Activated effector memory CD4-positive, alpha-beta T cell treated with anti-CD3 and anti-CD28 coated beads, Interleukin-2, amount 50 U/mL, for 16 hours (primary cell): Measurements from ENCODE around the gene OSBPL3.
A peak's percentile ranks its signal among the peaks of the same experiment; 100 is the strongest.
"Not testable (repeated sequence)": the region's sequence is repeated elsewhere in the genome, so short reads cannot be mapped to it uniquely, and the experiment has no call there.

Experiments
- DNase-seq: peaks from one replicate; pipeline ENCODE4 v3.0.0-alpha.2; 2020

OSBPL3 gene

DNA sequence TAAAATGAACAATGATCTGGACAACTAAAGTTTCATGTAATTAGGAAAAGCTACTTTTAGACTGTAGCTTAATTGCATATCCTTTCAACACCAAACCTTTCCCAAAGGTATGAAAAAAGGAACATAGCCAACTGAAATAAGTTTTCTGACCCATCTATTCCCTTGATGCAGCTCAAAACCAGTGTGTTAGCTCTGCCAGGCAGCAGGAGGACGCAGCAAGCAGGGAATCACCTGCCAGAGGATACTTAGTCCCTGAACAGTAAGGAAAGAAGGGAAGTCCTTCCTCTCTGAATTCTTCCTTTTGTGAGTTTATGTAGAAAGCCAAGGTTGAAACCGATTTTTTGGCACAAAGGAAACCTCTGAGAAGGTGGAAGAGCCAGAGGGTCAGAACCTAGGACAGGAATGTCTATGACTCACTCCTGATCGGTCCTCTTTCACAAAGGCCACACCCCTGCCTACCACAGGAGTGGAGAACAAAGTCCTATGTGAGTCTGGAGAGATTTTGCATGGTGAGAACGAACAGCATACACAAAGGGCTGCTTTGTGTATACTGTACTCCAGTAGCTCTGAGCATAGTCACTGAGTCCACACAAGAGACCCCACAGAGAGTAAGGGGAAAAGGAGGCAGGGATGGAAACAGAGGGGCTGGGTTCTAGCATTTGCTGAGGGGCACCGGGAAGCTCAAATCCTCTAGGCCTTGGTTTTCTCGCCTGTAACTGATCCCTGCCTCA lies 153.9 kb downstream of the OSBPL3 start:
- no peak for DNase-seq

GRCh38 chr7:24825381-24825794 lies 154.6 kb downstream of the OSBPL3 start:
- DNase-seq, result no peak

GRCh38 chr7:24824896-24825295 lies 155.1 kb downstream of the OSBPL3 start:
- no peak for DNase-seq

GRCh38 chr7:24824400-24824799 lies 155.6 kb downstream of the OSBPL3 start:
- DNase-seq, result no peak

DNA sequence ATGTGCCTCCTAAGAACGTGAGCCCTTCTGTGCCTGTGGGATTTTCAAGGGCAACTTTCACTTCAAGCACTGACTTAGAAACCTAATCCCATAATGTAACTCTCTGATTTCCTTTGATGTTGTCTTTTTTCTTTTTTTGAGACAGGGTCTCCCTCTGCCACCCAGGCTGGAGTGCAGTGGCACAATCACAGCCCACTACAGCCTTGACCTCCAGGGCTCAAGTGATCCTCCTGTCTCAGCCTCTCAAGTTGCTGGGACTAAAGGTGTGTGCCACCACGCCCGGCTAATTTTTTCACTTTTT lies 158.3 kb downstream of the OSBPL3 start:
- no peak for DNase-seq

GRCh38 chr7:24821045-24821753 lies 158.8 kb downstream of the OSBPL3 start:
- DNase-seq, result peak; percentile 92

DNA sequence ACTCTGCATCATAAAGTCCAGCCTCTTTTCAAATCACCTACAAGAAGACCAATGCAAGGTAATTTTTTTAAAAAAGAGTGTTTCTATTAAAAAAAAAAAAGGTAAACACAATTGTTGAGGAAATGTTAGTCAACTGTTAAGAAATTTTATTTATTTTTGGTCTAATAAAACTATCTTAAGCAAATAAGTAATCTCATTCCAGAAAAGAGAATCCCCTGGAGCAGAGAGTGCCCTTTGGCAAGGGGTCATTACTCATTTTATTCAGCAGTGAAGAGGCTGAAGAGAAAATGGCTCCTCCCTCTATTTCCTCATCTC lies 159.3 kb downstream of the OSBPL3 start:
- no peak for DNase-seq

DNA sequence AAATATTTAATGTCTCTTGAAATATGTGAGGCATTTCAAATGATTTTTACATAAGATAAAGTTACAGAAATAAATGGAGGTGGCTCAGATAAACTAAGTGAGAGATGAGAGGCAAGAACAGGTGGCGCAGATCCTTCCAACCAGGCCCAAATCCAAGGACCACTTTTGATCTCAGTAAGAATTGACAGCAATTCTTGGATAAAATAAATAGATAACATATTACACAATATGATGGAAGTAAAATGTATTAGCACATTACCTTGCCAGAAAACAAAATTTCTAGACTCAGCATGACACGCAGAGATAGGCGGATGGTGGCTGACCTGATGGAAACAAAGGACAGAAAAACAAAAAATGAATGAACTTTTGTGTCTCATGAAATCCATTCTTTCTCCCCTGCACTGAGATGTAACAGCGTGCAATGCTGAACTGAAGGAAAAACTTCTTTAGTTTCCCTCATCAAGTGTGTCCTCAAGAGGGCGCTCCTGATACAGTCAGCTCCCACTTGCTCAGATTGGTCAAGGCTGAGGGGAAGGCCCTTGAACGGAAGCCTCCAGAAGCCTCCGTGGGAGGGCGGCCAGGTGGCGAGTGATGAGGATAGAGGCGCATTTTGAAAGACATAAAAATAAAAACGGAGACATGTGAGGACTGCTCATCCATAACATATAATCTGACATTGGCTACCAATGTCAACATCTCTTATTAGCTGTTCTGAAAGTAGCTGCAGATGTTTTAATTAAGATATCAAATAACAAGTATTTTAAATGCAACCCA lies 159.9 kb downstream of the OSBPL3 start:
- DNase-seq, result peak; percentile 86

DNA sequence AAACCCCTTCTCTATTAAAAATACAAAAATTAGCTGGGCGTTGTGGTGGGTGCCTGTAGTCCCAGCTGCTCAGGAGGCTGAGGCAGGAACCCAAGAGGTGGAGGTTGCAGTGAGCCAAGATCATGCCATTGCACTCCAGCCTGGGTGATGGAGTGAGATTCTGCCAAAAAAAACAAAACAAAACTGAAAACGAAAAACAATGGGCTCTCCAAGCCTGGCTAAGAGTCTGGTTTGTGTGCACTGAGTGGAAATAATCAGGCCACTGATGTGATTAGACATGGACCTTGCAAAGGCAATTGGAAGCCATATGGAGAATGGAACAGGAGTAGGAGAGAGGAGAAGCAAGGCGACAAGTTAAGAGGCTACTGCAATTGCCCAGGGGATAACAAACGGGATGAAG lies 162.6 kb downstream of the OSBPL3 start:
- no peak for DNase-seq

GRCh38 chr7:24816868-24817267 lies 163.1 kb downstream of the OSBPL3 start:
- no peak for DNase-seq

DNA sequence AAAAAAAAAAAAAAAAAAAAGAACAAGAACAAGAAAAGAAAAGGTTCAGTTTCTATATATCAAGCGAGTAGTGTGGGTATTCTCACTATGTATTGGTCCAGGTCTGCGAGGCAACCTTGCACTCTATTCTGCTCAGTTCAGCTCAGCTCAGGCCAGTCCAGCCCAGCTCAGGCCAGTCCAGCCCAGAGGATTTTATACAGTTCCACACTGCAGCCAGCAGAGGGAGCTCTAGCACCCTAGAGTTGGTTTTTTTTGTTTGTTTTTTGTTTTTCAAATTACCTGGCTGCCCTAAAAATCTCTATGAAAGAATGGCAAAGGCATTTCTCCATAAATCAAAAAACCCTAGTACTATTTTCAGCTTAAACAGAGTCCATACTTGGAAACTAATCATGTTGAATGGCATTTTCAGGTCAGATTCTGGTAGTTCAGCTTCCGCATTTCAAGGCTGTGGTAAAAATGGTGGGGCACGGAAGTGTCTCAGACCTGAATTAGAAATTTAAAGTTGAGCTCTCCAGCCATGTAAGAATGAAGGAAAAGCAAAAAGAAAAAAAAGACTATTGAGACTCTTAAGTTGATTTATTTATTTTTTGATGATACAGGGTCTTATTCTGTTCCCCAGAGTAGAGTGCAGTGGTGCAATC lies 167.6 kb downstream of the OSBPL3 start:
- peak; percentile 80 for DNase-seq

- DNase-seq, result no peak
Observed at GRCh38 chr7:24808518-24808917, 171.5 kb downstream of the OSBPL3 start.

GRCh38 chr7:24802300-24802699 lies 177.7 kb downstream of the OSBPL3 start:
- no peak for DNase-seq

DNA sequence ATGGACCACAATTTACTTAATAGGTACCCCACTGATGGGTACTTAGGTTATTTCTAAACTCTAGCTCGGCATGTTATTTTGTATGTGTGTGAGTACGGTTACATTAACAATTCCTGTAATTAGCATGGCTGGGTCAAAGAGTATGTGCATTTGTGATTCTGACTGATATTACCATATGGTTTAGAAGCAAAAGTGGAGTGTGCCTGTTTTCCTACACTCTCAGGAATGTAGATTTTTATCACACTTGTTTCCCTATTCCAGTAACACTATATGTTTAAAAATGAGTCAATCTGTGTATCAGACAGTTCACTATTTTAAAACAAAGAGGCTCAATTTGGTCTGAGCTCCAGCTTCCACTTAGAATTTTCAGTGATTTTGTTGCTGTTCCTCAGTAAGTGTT lies 178.1 kb downstream of the OSBPL3 start:
- no peak for DNase-seq

DNA sequence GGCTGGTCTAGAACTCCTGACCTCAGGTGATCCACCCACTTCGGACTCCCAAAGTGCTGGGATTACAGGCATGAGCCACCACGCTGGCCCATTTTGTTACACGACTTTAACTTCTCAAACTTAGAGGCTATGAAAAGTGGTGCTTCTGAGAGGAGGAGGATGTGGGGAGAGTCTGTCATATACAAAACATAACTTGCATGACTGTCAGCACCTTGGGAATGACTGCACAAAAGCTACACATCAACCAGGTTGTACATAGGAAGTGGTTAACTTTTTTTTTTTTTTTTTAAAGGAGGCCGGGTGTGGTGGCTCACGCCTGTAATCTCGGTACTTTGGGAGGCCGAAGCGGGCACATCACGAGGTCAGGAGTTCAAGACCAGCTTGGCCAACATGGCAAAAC lies 179.3 kb downstream of the OSBPL3 start:
- DNase-seq, result no peak

DNA sequence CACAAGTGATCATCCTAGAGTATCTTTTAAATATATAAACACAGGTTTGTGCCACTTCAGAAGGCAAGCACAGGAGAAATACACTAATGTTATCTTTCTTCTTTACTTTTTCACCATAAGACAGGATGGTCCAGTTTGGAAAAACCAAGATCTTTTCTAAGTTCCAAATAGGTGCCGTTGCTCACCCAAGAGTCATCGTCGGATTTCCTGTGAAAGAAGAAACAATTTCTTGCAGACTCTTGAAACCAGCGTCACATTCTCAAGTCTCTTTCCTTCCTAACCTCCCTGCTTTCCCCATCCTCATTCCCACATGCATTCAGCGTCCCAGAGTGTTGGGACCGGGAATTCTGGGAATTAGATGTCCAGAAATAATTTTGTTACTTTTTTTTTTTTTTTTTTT lies 179.9 kb downstream of the OSBPL3 start:
- no peak for DNase-seq

DNA sequence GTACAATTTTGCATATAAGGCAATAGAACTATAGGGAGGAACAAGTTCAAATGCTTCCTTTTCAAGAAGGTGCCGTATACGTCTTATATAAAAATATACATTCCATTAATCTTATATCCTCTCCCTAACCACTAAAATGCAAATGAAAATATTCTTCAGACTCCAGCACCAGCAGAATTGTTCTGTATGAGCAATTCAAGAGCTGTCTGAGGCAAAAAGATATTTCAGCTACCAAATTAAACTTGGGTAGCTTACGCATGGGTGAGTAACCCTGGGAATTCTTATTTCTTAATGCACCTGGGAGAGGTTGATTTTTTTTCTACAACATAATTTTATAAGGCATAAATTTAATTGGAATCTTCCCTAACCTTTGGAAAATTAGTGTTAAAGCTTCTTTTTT lies 180.5 kb downstream of the OSBPL3 start:
- DNase-seq, result no peak

DNA sequence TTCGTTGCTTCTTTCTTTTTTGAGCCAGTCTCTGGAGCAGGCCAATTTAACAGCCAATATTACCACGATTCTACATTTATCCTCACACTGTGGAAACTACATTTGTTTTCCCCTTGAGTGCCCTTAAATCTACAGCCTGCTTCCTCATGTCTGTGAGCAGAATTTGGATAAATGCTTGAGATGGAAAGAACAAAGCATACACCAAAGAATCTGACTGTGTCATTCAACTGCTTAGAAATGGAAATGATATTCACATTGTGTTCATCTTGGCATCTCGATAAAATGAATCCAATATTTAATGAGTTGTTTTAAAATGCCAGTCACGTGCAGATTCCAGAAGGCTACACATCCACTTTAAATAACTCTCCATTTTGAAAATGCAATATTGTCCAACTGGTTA lies 181.7 kb downstream of the OSBPL3 start:
- DNase-seq, result no peak

- DNase-seq, result no peak
Observed at GRCh38 chr7:24797270-24797669, 182.7 kb downstream of the OSBPL3 start.

GRCh38 chr7:24795407-24795767 lies 184.6 kb downstream of the OSBPL3 start:
- no peak for DNase-seq

- not testable (repeated sequence) for DNase-seq
Observed at GRCh38 chr7:24794751-24795406, 185.1 kb downstream of the OSBPL3 start.

GRCh38 chr7:24793982-24794648 lies 185.9 kb downstream of the OSBPL3 start:
- DNase-seq, result no peak
